ENCODE results near the gene ZNF808.
"Not testable (repeated sequence)": the region's sequence is repeated elsewhere in the genome, so short reads cannot be mapped to it uniquely, and the experiment has no call there.

- TF ChIP-seq CTCF, POLR2A (IDR thresholded peaks at IDR 0.05): not testable (repeated sequence)
Measured at GRCh38 chr19:52485561-52486240, 41.8 kb upstream of the ZNF808 start.

Data from right lobe of liver (tissue), 4 donors.